B cell (primary cell): ENCODE results near the gene TBXA2R.

Experiments
- CTCF ChIP-seq: fragments of 200-600 bp; IDR thresholded peaks from one replicate; pipeline ENCODE4 v1.8.0; 2022; ENCODE audit warnings: antibody characterized with exemption, mild to moderate bottlenecking
- EZH2 ChIP-seq: IDR thresholded peaks from 2 replicates; pipeline ENCODE4 v1.6.1; 2012; ENCODE audit warnings: borderline replicate concordance, low read depth, mild to moderate bottlenecking, moderate library complexity, low read length; ENCODE audit not compliant: insufficient read depth, poor library complexity, severe bottlenecking

- TF ChIP-seq CTCF (no peak), EZH2 (no peak)
These were observed 30.9 kb upstream of the TBXA2R start for GRCh38 chr19:3637621-3638020.
